NCI-H2107 treated with DMSO at 0.1 percent for 48 hours (cell line): ENCODE measurements around the gene CELA2A.
"Not testable (repeated sequence)": the region's sequence is repeated elsewhere in the genome, so short reads cannot be mapped to it uniquely, and the experiment has no call there.

ENCODE experiments used
- DNase-seq: peaks from one replicate; lab custom pipeline; 2025; ENCODE audit not compliant: unreplicated experiment; lab: John Stamatoyannopoulos, UW

Gene CELA2A

GRCh38 chr1:15444468-15445389 lies 11.8 kb upstream of the CELA2A start:
- no peak for DNase-seq

DNA sequence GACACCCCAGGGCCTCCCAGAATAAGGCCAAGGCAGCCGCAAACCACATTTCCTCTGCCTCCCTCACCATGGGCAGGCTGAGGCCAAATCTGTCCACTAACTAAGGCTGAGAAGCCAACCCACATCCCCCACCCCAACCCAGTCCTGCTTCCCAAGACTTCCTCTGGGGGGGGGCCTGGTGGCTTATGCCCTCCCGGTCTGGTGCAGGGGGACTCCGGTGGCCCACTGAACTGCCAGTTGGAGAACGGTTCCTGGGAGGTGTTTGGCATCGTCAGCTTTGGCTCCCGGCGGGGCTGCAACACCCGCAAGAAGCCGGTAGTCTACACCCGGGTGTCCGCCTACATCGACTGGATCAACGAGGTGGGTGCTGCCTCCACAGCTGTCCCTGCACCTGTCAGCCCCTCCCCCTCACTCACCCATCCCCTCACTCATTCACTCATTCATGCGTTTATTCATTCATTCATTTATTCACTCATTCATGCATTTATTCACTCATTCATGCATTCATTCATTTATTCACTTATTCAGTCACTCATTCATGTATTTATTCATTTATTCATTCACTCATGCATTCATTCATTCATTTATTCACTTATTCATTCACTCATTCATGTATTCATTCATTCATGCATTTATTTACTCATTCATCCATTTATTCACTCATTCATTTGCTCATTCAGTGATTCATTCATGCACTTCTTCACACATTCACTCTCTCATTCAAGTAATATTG lies 11.0 kb upstream of the CELA2A start:
- no peak for DNase-seq

GRCh38 chr1:15446212-15446611 lies 10.3 kb upstream of the CELA2A start:
- DNase-seq, result no peak

DNA sequence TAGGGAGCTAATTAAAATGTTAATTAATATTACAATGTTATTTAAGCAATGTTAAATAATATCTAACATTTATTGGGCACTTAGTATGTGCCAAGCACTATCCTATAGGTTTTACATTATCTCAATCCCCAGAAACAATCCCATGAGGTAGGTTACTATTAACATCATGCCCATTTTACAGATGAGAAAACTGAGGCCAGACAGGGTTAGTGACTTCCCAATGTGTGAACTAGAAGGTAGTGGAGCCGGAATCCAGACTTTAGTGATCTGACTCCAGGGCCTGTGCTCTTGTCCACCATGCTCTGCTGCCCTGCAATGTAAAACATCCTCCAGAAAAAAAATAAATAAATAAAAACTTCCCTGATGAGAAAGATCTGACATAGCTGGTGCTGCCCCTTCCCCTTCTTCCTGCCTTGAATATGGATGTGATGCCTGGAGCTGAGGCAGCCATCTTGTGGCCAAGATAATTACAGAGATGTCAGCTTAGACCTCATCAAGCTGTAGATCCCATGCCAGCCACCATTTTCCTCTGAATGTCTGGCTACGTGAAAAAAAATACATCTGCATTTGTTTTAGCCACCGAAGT lies 7.6 kb upstream of the CELA2A start:
- DNase-seq, result no peak

DNA sequence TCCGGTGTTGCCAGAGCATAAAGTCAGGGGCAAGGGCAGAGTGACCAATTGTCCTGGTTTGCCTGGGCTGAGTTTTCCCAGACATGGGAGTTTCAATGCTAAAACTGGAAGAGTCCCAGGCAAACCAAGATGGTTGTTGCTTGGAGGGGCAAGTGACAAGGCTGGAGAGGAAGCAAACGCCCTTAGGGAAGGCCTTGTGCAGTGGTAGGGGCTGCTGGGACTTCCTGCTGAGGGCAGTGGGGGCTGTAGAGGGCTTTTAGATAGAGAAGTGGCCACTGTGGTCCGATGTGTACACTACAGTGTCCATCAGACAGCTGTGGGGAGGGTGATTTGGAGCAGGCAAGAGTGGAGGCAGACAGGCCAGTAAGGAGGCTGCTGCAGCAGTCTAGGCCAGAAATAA lies 7.0 kb upstream of the CELA2A start:
- DNase-seq, result no peak

GRCh38 chr1:15451014-15451722 lies 5.4 kb upstream of the CELA2A start:
- no peak for DNase-seq

GRCh38 chr1:15452216-15452615 lies 4.3 kb upstream of the CELA2A start:
- no peak for DNase-seq

DNA sequence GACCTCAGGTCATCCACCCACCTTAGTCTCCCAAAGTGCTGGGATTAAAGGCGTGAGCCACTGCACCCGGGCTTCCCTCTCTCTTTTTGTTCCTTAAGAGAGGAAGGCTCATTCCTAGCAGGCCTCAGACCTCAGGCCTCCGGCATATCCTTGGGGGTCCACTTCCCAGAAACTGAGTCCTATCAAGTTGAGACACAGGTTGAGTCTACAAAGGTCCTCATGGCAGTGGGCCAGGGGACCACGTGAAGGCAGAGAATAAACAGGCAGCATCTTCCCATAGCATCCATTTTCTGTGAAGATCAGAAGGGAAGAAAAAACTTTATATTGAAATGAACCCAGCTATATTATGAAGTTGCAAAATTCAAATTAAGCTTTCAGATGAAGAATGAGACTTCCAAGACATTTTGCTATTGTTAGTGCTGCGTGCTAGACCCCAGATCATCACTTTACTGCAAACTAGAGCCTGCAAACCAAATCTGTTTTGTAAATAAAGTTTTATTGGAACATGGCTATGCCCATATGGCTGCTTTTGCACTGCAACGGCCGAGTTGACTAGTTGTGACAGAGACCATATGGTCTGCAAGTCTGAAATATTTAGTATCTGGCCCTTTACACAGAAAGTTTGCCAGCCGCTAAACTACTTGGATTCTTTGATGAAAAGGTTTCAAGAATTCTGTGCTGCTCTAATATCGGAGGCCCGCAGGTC lies 3.5 kb upstream of the CELA2A start:
- DNase-seq, result no peak

GRCh38 chr1:15453734-15454133 lies 2.8 kb upstream of the CELA2A start:
- no peak for DNase-seq

DNA sequence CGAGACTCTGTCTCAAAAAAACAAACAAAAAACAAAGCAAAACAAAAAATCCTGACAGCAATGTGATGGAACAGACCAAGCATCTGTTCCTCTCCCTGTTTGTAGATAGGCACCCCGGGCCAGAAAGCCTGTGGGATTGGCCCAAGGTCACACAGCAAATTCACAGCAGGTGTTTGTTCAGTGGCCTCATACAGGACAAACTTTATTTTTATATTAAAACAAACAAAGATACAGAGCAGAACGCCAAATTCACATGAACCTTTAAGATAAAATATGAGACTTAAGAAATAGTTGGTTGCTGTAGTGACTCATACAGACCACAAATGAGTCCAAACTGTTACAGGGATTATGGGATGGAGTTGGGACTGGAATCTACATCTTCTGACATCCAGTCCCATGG lies 2.3 kb upstream of the CELA2A start:
- no peak for DNase-seq

- no peak for DNase-seq
Measured at GRCh38 chr1:15455522-15455921, 1.0 kb upstream of the CELA2A start.

- no peak for DNase-seq
Measured at GRCh38 chr1:15457585-15457984, 1.1 kb downstream of the CELA2A start.

- DNase-seq, result not testable (repeated sequence)
Measured at GRCh38 chr1:15458388-15458787, 1.9 kb downstream of the CELA2A start.

- DNase-seq, result peak; percentile 54
Measured at GRCh38 chr1:15459771-15460707, 3.5 kb downstream of the CELA2A start.

- no peak for DNase-seq
Measured at GRCh38 chr1:15460708-15461095, 4.2 kb downstream of the CELA2A start.

GRCh38 chr1:15463064-15463800 lies 6.7 kb downstream of the CELA2A start:
- peak; percentile 85 for DNase-seq

DNA sequence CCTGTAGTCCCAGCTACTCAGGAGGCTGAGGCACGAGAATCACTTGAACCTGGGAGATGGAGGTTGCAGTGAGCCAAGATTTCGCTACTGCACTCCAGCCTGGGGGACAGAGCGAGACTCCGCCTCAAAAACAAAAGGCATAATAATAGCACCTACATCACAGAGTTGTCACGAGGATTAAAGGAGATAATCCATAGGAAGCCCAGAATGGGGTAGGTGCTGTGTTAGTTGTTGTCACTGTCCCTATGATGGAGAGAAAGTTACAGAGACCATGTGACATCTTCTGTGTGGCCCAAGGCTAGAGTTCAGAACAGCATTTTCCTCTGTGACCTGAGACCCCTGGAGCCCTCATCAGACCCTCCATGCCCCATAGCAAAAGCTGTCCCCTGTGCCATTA lies 7.4 kb downstream of the CELA2A start:
- DNase-seq, result not testable (repeated sequence)

DNA sequence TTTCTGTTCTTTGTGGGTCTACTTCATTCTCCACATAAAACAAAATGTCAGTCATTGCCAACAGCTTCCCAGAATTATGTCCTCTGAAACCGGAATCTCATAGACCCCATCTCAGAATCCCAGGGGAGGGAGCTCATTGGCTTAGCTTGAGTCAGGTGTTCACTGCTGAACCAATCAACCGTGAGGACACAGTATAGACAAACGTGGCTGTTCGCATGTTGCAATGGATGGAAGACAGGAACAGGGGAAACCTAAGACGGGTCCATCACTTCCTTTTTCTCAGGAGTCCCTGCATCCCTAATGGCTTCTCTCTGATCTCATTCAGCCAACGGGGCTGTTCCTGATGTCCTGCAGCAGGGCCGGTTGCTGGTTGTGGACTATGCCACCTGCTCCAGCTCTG lies 9.1 kb downstream of the CELA2A start:
- no peak for DNase-seq
